GM21381 (cell line): ENCODE data around the gene KCNJ18.
"Not testable (repeated sequence)": the region's sequence is repeated elsewhere in the genome, so short reads cannot be mapped to it uniquely, and the experiment has no call there.

Experiments used
- ATAC-seq: cut with Tn5 transposase; IDR thresholded peaks from one replicate; pipeline ENCODE4 v1.9.1; 2021; ENCODE audit warnings: mild to moderate bottlenecking, moderate library complexity; ENCODE audit not compliant: unreplicated experiment

The KCNJ18 gene

GRCh38 chr17:21751111-21751510 lies 58.8 kb downstream of the KCNJ18 start:
- not testable (repeated sequence) for ATAC-seq
